Measurements from ENCODE around the gene GMDS.

The GMDS gene

DNA sequence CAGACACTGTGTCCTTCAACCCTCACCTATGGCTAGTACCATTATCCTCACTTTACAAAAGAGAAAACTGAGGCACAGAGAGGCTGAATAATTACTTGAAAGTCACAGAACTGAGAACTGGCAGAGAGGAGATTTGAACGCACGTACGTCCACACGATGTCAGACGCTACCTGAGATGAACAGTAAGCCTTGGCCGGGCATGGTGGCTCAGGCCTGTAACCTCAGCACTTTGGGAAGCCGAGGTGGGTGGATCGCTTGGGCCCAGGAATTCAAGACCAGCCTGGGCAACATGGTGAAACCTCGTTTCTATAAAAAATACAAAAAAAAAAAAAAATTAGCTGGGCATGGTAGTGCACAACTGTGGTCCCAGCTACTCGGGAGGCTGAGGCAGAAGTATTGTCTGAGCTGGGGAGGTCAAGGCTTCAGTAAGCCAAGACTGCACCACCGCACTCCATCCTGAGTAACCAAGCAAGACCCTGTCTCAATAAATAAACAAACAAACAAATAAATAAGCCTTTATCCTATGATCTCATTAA is 20.5 kb downstream of the GMDS start:
- TF ChIP-seq, protein P1, sequence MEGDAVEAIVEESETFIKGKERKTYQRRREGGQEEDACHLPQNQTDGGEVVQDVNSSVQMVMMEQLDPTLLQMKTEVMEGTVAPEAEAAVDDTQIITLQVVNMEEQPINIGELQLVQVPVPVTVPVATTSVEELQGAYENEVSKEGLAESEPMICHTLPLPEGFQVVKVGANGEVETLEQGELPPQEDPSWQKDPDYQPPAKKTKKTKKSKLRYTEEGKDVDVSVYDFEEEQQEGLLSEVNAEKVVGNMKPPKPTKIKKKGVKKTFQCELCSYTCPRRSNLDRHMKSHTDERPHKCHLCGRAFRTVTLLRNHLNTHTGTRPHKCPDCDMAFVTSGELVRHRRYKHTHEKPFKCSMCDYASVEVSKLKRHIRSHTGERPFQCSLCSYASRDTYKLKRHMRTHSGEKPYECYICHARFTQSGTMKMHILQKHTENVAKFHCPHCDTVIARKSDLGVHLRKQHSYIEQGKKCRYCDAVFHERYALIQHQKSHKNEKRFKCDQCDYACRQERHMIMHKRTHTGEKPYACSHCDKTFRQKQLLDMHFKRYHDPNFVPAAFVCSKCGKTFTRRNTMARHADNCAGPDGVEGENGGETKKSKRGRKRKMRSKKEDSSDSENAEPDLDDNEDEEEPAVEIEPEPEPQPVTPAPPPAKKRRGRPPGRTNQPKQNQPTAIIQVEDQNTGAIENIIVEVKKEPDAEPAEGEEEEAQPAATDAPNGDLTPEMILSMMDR (IDR thresholded peaks at IDR 0.05) = no peak
- Histone ChIP-seq H3K4me2 (ENCODE audit: low read length) (no peak overlapping the region), H3K4me3 (ENCODE audit: low read depth, low read length) (no peak overlapping the region), H2AFZ (no peak overlapping the region), H3K4me1 (no peaks in the 10 kb centered on the region), H3K79me2 (peaks cover 3% of the 10 kb centered on the region), H3K9ac (no peak overlapping the region), H3K27ac (no peak overlapping the region), H3K9me3 (ENCODE audit: control insufficient read depth, low read length) (no peaks in the 10 kb centered on the region), H3K27me3 (ENCODE audit: control insufficient read depth, insufficient read depth, low read length) (no peaks in the 10 kb centered on the region), H3K36me3 (ENCODE audit: control insufficient read depth, insufficient read depth, low read length) (no peaks in the 10 kb centered on the region)

DNA sequence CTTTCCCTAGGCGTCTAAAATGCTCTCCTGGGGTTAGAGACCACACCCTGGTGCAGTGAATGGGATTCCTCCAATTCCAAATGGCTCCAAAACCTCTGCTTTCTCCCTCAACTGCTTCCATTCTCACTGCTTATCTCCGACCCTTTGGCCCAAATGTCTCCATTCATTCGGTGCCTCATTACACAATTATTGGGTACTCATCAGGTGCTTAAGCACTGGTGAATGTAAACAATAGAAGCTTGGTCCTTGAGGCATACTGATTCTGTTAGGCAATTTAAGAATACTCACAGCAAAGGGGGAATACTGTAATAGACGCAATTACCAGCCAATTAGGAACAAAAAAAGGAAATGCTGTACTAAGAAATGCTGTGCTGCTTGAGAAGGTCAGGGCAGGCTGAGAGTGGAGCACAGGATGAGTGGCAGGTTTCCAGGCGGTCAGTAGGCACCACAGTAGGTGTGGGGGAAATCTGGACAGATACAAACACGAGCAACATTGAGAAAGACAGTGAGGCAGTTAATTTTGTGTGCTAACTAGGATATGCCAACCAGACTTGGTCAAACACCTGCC is 23.0 kb downstream of the GMDS start:
- no peak overlapping the region for H3K27ac ChIP-seq
- H3K9ac ChIP-seq = no peak overlapping the region
- peak overlapping the region; percentile 32 for H3K4me3 ChIP-seq (ENCODE audit: low read depth, low read length)

DNA sequence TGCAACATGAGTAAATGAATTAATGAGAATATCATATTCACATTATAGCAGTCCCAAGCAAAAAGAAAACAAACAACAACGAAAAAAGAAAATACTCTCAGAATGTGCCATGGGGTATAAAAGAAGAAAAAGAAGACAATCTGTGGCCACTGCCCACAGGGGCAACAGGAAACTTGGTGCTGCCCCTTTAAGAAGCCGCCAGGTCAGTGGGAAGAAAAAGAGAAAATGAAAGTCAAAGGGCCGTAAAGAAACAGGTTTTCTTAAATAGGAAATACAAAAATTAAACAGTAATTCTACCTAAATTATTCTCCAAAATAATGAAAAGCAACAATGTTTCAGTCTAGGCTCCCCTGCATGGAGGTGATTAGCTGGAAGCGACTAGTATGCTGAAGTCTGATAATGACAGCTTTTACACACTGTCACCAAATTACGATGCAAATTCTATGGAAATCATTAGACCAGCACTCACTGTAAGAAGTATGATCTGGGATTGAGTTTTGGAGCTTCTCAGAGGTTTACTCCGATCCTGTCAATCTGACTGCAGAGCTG is 23.6 kb downstream of the GMDS start:
- Histone ChIP-seq H3K27me3 (ENCODE audit: control insufficient read depth, insufficient read depth, low read length) (no peaks in the 10 kb centered on the region), H3K79me2 (peaks cover 3% of the 10 kb centered on the region), H3K36me3 (ENCODE audit: control insufficient read depth, insufficient read depth, low read length) (no peaks in the 10 kb centered on the region), H3K4me3 (ENCODE audit: low read depth, low read length) (peak overlapping the region; percentile 32), H3K4me2 (ENCODE audit: low read length) (no peak overlapping the region), H3K9me3 (ENCODE audit: control insufficient read depth, low read length) (no peaks in the 10 kb centered on the region), H3K4me1 (no peaks in the 10 kb centered on the region), H3K27ac (no peak overlapping the region), H3K9ac (no peak overlapping the region), H2AFZ (no peak overlapping the region)
- TF ChIP-seq, protein P1 (IDR thresholded peaks at IDR 0.05) = no peak

More for the DNA sequence above, 23.0 kb downstream of the GMDS start:
- Histone ChIP-seq H3K27me3 (ENCODE audit: control insufficient read depth, insufficient read depth, low read length) (no peaks in the 10 kb centered on the region), H2AFZ (no peak overlapping the region), H3K36me3 (ENCODE audit: control insufficient read depth, insufficient read depth, low read length) (no peaks in the 10 kb centered on the region), H3K4me2 (ENCODE audit: low read length) (no peak overlapping the region), H3K4me1 (no peaks in the 10 kb centered on the region), H3K9me3 (ENCODE audit: control insufficient read depth, low read length) (no peaks in the 10 kb centered on the region), H3K79me2 (peaks cover 3% of the 10 kb centered on the region)
- TF ChIP-seq, protein P1 (IDR thresholded peaks at IDR 0.05) = no peak

DNA sequence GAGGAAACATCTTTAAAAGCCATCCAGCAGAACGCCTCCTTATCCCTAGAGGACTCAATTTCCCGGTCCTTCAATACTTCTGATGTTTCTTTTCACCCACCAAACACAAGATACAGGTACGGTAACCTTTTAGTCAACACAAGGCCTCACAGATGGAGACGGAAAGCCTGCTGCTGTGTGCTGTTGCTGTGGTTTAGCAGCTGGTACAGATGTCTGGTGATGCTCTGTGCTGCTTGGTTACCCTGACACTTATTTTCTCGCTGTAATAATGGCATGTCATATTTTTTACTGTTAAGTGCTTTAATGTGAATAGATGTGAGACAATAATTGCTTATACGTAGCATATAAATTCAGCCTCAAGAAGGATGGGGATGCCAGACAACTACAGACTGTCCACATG is 25.3 kb downstream of the GMDS start:
- Histone ChIP-seq H3K4me1 (no peaks in the 10 kb centered on the region), H3K36me3 (ENCODE audit: control insufficient read depth, insufficient read depth, low read length) (no peaks in the 10 kb centered on the region), H2AFZ (no peak overlapping the region), H3K27ac (no peak overlapping the region), H3K4me3 (ENCODE audit: low read depth, low read length) (no peak overlapping the region), H3K9me3 (ENCODE audit: control insufficient read depth, low read length) (no peaks in the 10 kb centered on the region), H3K27me3 (ENCODE audit: control insufficient read depth, insufficient read depth, low read length) (no peaks in the 10 kb centered on the region), H3K4me2 (ENCODE audit: low read length) (no peak overlapping the region), H3K79me2 (peaks cover 3% of the 10 kb centered on the region), H3K9ac (no peak overlapping the region)
- TF ChIP-seq, protein P1 (IDR thresholded peaks at IDR 0.05) = no peak

DNA sequence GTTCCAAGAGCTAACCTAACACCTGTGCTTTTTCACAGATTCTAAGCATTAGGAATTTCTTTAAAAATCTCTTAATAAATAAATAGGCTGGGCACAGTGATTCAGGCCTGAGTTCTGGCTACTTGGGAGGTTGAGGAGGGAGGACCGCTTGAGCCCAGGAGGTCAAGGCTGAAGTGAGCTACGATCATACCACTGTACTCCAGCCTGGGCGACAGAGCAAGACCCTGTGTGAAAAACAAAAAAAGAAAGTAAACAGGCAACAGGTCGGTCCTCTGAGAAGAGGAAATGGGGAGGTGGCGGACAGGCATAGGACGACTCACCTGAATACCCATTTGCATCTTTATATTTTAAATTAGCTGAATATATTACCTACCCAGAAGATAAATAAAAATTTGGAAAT is 26.5 kb downstream of the GMDS start:
- H2AFZ ChIP-seq = no peak overlapping the region
- TF ChIP-seq, protein P1 (IDR thresholded peaks at IDR 0.05) = no peak
- no peaks in the 10 kb centered on the region for H3K4me1 ChIP-seq
- H3K9me3 ChIP-seq (ENCODE audit: control insufficient read depth, low read length) = no peaks in the 10 kb centered on the region
- H3K79me2 ChIP-seq = peaks cover 3% of the 10 kb centered on the region
- no peak overlapping the region for H3K4me2 ChIP-seq (ENCODE audit: low read length)
- H3K4me3 ChIP-seq (ENCODE audit: low read depth, low read length) = no peak overlapping the region
- H3K9ac ChIP-seq = no peak overlapping the region
- H3K27ac ChIP-seq = no peak overlapping the region
- H3K27me3 ChIP-seq (ENCODE audit: control insufficient read depth, insufficient read depth, low read length) = no peaks in the 10 kb centered on the region
- no peaks in the 10 kb centered on the region for H3K36me3 ChIP-seq (ENCODE audit: control insufficient read depth, insufficient read depth, low read length)
